Hematopoietic multipotent progenitor cell treated with erythropoietin and hydrocortisone succinate and interleukin-3 and kit ligand, for 6 days (in vitro differentiated cells): ENCODE measurements around the gene SDCCAG8.
A peak's percentile ranks its signal among the peaks of the same experiment; 100 is the strongest.

Source experiments
- DNase-seq: peaks from one replicate; pipeline ENCODE4 v3.0.0-alpha.2; 2015

Gene SDCCAG8

GRCh38 chr1:243254927-243255790, 682 bp upstream of the SDCCAG8 start, which contains the start of gene CEP170:
Gene CEP170 (minus strand): TSS chr1:243255281. CDS start chr1:243225280, 30,001 bp downstream.
- DNase-seq: peak; percentile 98

- DNase-seq: peak; percentile 20
Measured at GRCh38 chr1:243256590-243256989, 749 bp downstream of the SDCCAG8 start.

DNA sequence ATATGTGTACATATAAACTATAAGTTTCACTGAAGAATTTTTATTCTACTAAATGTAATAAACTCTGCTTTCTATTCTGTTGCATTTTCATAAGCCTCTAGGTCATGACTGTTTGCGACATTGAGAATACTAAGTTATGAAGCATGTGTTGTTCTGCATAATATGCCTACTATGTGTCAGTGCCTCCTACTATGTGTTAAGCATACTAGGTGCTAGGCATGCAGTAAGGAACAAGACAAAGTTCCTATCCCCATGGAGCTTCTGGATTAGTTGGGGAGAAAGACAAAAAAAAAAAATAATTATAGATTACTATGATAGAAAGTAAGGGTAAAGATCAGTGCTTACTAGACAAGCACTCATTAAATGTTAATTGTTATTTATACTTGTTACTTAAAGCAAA, 1.3 kb downstream of the SDCCAG8 start:
- DNase-seq: no peak

DNA sequence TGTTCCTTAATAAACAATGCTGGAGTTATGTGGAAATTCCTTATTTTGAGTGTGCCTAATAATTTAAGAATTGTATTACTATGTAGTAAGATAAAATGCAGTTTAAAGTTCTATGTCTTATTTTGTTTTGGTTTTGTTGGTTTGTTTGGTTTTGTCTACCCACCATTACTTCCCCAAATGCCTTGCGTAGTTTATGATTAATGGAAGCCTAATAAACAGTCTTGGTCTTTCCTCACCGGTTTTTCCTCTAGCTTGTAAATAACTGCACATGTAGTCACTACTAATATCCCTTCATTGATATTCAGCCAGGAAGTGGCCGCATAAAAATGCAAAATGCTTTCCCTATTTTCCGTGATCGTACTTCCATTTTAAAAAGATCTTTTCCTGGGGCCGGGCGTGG, 2.9 kb downstream of the SDCCAG8 start:
- DNase-seq: no peak

DNA sequence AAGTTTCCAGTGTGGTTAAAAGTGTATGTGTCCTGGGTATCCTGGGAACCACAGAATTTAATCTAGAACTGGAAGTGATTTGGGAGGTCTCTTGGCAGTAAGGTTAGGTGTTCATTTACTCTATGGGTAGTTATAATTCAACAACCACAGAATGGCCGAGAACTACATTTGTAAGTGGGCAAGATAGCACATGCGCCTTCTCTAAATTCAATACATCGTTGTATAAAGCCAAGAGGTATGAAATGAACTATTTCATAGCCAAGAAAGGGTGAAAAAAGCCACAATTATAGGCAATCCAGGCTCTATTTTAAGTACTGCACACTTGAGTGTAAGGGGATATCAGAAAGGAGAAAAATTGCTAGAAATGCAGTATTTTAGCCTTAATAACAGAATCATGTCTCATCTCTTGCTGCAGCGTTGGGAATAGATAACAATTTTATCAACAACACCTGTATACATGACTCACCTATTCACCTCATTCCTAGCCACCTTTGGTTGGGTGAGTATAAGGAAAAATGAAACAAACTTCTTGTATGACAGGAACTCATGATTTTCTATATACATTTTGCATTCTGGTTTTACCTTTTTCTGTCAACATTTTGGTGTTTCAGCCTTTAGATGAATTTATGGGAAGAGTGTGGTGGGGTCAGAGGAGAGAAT, 4.5 kb downstream of the SDCCAG8 start:
- no peak for DNase-seq

DNA sequence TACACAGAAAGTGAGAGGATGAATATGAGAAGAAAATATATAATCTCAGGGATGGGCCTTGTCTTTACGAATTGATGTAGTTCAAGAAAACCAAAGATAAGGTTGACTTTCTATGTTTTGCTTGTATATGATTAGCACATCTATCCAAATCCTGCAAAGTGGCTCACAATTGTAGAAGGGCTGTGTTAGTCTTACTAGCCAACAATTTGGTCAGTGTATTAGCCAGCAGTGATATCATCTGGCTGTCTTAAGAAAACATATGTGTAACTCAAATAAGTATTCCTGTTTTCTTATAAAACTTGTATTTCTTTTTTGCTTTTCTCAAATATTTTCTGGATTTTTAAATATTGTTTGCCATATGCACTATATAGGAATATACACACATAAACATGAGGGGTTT, 5.5 kb downstream of the SDCCAG8 start:
- DNase-seq: no peak

GRCh38 chr1:243264717-243265116, 8.9 kb downstream of the SDCCAG8 start:
- DNase-seq: peak; percentile 67

GRCh38 chr1:243266231-243266630, 10.4 kb downstream of the SDCCAG8 start:
- DNase-seq: no peak

DNA sequence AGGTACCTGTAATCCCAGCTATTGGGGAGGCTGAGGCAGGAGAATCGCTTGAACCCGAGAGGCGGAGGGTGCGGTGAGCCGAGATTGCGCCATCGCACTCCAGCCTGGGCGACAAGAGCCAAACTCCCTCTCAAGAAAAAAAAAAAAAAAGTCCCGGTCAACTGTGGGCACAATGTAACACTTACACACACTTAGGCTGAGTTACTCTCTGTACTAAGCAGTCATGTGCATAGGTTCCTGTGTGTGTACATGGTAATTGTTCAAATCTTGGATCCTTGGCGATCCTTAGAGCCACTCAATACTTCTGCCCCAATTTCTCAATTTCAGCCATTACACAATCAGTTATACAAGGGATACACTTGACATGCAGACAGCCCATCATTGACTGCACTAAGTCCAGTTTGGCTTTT, 11.6 kb downstream of the SDCCAG8 start:
- DNase-seq: peak; percentile 29

- DNase-seq: peak; percentile 51
Measured at GRCh38 chr1:243267914-243268653, 12.2 kb downstream of the SDCCAG8 start.

GRCh38 chr1:243268751-243269460, 13.1 kb downstream of the SDCCAG8 start:
- no peak for DNase-seq

DNA sequence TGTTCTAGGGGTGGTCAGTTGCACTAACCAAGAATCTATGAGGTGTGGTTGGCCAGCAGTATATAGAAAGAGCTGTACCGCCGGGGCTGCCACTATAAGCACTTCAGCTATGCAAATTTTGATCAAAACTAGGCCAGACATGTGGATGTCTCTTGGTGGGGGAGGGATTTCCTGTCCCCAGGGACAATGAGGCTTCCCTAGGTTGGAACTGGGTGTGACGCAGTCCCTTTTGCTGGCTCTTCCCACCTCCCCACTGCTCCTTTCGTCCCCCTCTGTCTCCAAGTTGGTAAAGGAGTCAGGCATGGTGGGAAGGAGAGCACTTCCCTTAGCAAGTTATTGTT, 13.6 kb downstream of the SDCCAG8 start:
- DNase-seq: no peak

GRCh38 chr1:243270097-243270864, 14.4 kb downstream of the SDCCAG8 start:
- DNase-seq: no peak

GRCh38 chr1:243271996-243272395, 16.2 kb downstream of the SDCCAG8 start:
- DNase-seq: no peak

GRCh38 chr1:243272401-243272800, 16.6 kb downstream of the SDCCAG8 start:
- no peak for DNase-seq

DNA sequence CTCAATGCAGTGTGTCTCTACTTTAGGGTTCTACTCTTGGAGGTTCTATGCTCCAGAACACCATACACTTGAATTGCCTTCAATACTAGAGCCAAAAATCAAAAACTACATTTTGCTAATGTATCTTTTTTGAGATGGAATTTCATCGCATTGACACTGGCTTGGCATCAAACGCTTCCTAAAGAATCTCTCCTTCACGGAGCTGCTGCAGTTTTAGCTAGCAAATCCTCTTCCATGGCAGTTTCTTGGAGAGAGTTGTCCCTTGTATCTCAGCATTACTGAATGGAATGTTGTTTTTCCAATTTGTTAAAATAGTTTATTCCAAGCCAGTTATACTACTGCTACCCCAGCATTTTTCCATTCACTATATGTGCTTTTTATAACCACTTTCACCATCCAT, 17.7 kb downstream of the SDCCAG8 start:
- DNase-seq: no peak

DNA sequence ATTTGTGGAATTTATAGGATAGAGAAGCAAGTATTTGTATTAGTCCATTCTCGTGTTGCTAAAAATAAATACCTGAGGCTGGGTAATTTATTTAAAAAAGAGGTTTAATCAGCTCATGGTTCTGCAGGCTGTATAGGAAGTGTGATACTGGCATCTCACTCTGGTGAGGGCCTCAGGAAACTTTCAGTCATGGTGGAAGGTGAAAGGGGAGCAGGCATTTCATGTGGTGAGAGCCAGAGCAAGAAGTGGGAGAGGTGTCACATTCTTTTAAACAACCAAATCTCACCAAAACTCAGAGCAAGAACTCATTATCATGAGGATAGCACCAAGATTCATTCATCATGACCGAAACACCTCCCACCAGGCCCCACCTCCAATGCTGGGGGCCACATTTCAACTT, 18.1 kb downstream of the SDCCAG8 start:
- DNase-seq: no peak

DNA sequence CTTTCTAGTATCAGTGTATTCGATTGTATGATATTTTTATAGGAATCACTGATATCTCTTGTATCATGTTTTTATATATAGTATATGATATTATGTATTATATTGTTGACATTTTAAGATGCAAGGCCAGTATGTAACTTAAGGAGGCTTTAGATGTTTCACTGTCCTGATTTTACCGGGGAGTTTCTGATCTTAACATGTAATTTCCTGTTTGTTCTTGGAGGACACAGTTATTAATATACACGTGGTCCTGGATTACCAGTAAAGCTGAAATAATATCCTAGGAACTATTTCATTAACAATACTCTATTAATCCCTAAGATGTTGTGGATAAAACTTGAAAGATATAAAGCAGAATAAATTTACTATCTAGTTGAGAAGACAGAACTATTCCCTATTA, 19.5 kb downstream of the SDCCAG8 start:
- DNase-seq: no peak

DNA sequence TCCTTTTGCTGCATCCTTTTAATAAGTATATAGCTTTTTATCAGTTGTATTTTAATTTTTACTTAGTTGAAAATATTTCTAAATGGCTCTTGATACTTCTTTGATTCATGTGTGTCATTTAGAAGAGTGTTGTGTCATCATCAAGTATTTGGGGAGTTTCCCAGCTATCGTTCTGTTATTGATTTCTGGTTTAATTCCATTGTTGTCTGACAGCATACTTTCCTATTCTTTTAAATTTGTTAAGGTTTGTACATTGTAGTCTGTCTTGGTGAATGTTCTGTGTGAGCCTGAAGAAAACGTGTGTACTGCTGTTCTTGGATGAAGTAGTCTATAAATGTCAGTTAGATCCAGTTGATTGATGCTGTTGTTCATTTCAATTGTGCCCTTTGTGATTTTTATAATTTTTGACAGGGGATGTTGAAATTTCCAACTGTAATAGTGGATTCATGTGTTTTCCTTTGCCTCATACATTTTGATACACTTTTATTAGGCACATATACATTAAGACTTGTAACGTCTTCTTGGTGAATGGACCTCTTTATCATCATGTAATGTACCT, 24.8 kb downstream of the SDCCAG8 start:
- no peak for DNase-seq

DNA sequence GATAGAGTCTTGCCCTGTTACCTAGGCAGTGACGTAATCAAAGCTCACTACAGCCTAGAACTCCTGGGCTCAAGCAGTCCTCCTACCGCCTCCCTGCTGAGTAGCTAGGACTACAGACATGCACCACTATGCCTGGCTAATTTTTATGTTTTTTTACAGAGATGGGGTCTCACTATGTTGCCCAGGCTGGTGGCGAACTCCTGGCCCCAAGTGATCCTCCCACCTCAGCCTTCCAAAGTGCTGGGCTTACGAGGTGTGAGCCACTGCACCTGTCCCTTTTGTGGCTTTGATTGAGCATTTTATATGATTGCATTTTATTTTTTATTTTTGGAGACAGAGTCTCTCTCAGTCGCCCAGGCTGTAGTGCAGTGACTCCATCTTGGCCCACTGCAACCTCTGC, 25.8 kb downstream of the SDCCAG8 start:
- no peak for DNase-seq

- peak; percentile 20 for DNase-seq
Measured at GRCh38 chr1:243286409-243287122, 30.7 kb downstream of the SDCCAG8 start.
